Tibial nerve (tissue), 3 donors: ENCODE results near the gene FASN.

Experiments used
- POLR2A ChIP-seq, 2 donors: fragments of 450-650 bp; IDR thresholded peaks; one replicate each; pipeline ENCODE4 v1.6.1; 2017; ENCODE audit warnings: antibody characterized with exemption in 2 of 2, mild to moderate bottlenecking in 2 of 2, moderate library complexity in 2 of 2
- TF ChIP-seq, protein P1 (sequence below), 5 experiments: fragments of 200-600 bp in 3 of 5; fragments of 450-650 bp in 2 of 5; sonication (generic) in 3 of 5; IDR thresholded peaks; one replicate each; pipeline ENCODE4 v1.5.1; 2016 to 2019; ENCODE audit warnings: antibody characterized with exemption in 5 of 5, mild to moderate bottlenecking in 3 of 5, moderate library complexity in 2 of 5

DNA sequence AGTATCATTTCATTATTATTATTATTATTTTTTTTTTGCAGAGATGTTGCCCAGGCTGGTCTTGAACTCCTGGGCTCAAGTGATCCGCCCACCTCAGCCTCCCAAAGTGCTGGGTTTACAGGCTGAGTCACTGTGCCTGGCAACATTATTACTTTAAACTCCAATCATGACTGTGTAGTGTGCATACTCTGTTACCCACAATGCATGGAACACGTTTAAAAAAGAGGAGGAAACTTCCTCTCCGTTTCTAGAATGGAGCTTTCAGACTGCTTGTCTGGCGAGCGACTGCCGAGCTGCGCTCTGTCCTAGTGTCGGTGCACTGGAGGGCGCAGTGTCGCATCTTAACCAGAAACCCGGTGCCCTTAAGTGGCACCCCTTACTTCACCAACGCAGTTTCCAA is 22.1 kb upstream of the FASN start:
- TF ChIP-seq, protein P1, sequence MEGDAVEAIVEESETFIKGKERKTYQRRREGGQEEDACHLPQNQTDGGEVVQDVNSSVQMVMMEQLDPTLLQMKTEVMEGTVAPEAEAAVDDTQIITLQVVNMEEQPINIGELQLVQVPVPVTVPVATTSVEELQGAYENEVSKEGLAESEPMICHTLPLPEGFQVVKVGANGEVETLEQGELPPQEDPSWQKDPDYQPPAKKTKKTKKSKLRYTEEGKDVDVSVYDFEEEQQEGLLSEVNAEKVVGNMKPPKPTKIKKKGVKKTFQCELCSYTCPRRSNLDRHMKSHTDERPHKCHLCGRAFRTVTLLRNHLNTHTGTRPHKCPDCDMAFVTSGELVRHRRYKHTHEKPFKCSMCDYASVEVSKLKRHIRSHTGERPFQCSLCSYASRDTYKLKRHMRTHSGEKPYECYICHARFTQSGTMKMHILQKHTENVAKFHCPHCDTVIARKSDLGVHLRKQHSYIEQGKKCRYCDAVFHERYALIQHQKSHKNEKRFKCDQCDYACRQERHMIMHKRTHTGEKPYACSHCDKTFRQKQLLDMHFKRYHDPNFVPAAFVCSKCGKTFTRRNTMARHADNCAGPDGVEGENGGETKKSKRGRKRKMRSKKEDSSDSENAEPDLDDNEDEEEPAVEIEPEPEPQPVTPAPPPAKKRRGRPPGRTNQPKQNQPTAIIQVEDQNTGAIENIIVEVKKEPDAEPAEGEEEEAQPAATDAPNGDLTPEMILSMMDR (IDR thresholded peaks at IDR 0.05), result no peak
- no peak for TF ChIP-seq POLR2A (IDR thresholded peaks at IDR 0.05)
